SK-N-SH (cell line): ENCODE results near the gene MCF2L. TPM values are rescaled to one million over a fixed set of nuclear protein-coding genes. Genes with fewer than 3 reads are reported as not detected.

Experiments
- CTCF ChIA-PET: fragments of 300-600, 350-600 bp; formaldehyde crosslinking; extraction: SDS; loops from one replicate; lab custom pipeline; 2021; lab: Yijun Ruan, JAX
- POLR2A ChIA-PET: fragments of 350-600 bp; sonication (Branson Sonifier 250); formaldehyde crosslinking; extraction: SDS; loops from one replicate; lab custom pipeline; 2020; ENCODE audit warnings: antibody characterized with exemption, inconsistent platforms; lab: Yijun Ruan, JAX
- DNase-seq: peaks from one replicate; pipeline ENCODE4 v3.0.0; 2012
- H2AFZ ChIP-seq: fragments of 200-600 bp; sonication (generic); 2 replicates; pipeline ENCODE4 v1.8.1; 2016; ENCODE audit warnings: antibody characterized with exemption, mild to moderate bottlenecking, low read depth
- H3F3A ChIP-seq: fragments of 200-600 bp; sonication (generic); replicated peaks from 2 replicates; pipeline ENCODE3; 2016; ENCODE audit warnings: antibody characterized with exemption, mild to moderate bottlenecking; ENCODE audit not compliant: insufficient read depth
- H3K27ac ChIP-seq, 2 experiments: fragments of 200-500 bp in 1 of 2; fragments of 200-600 bp in 1 of 2; sonication (Bioruptor generic) in 1 of 2; sonication (generic), shearing (Covaris generic) in 1 of 2; 2 replicates each; pipeline versions ENCODE4 v1.5.1 to v1.6.1; 2014 to 2016; ENCODE audit warnings: low read depth in 2 of 2, inconsistent platforms in 1 of 2, low read length in 1 of 2, mild to moderate bottlenecking in 1 of 2, mixed read lengths in 1 of 2
- H3K27me3 ChIP-seq: fragments of 200-600 bp; sonication (generic), shearing (Covaris generic); 2 replicates; pipeline ENCODE4 v1.6.1; 2016; ENCODE audit warnings: mixed run types; ENCODE audit not compliant: insufficient read depth
- H3K36me3 ChIP-seq, 2 experiments: fragments of 200-500 bp in 1 of 2; fragments of 200-600 bp in 1 of 2; sonication (Bioruptor generic) in 1 of 2; sonication (generic) in 1 of 2; replicated peaks in 1 of 2; 2 replicates each; pipeline versions ENCODE3 to v1.5.1; 2014 to 2016; ENCODE audit warnings: low read length in 1 of 2, mild to moderate bottlenecking in 1 of 2; ENCODE audit not compliant: insufficient read depth in 2 of 2, control insufficient read depth in 1 of 2
- H3K4me1 ChIP-seq, 2 experiments: fragments of 200-500 bp in 1 of 2; fragments of 200-600 bp in 1 of 2; sonication (Bioruptor generic) in 1 of 2; sonication (generic), shearing (Covaris generic) in 1 of 2; 2 replicates each; pipeline versions ENCODE4 v1.5.1 to v1.6.1; 2014 to 2016; ENCODE audit warnings: low read depth in 1 of 2, low read length in 1 of 2, mixed run types in 1 of 2; ENCODE audit not compliant: insufficient read depth in 2 of 2, control insufficient read depth in 1 of 2
- H3K4me2 ChIP-seq: fragments of 200-600 bp; sonication (generic), shearing (Covaris generic); 2 replicates; pipeline ENCODE4 v1.6.1; 2017; ENCODE audit warnings: mixed run types
- H3K4me3 ChIP-seq, 2 experiments: fragments of 200-500 bp in 1 of 2; fragments of 200-600 bp in 1 of 2; sonication (Bioruptor generic) in 1 of 2; sonication (generic), shearing (Covaris generic) in 1 of 2; 2 replicates each; pipeline versions ENCODE4 v1.5.1 to v1.8.1; 2014 to 2016; ENCODE audit warnings: low read depth in 2 of 2, inconsistent platforms in 1 of 2, low read length in 1 of 2, mild to moderate bottlenecking in 1 of 2, mixed read lengths in 1 of 2, moderate library complexity in 1 of 2
- H3K79me2 ChIP-seq: fragments of 200-600 bp; sonication (generic); 2 replicates; pipeline ENCODE4 v1.8.1; 2017; ENCODE audit warnings: mild to moderate bottlenecking; ENCODE audit not compliant: insufficient read depth
- H3K9ac ChIP-seq: fragments of 200-600 bp; sonication (generic); 2 replicates; pipeline ENCODE4 v1.6.1; 2017; ENCODE audit warnings: mixed run types
- H3K9me2 ChIP-seq: fragments of 200-600 bp; sonication (generic); 2 replicates; pipeline ENCODE4 v1.6.1; 2017; ENCODE audit warnings: mixed run types
- H3K9me3 ChIP-seq: fragments of 200-600 bp; sonication (generic); 2 replicates; pipeline ENCODE4 v1.6.1; 2017; ENCODE audit warnings: mixed run types, mild to moderate bottlenecking, moderate library complexity
- H4K20me1 ChIP-seq: fragments of 200-600 bp; sonication (generic); 2 replicates; pipeline ENCODE4 v1.6.1; 2017; ENCODE audit warnings: mild to moderate bottlenecking, mixed run types; ENCODE audit not compliant: insufficient read depth
- CTCF ChIP-seq: fragments of 200-600 bp; sonication (generic); IDR thresholded peaks from 2 replicates; pipeline ENCODE4 v1.6.1; 2017; ENCODE audit warnings: antibody characterized with exemption, mild to moderate bottlenecking, moderate library complexity
- FOXJ3 ChIP-seq: sonication (generic); formaldehyde crosslinking; IDR thresholded peaks from 2 replicates; pipeline ENCODE4 v1.5.1; 2020; ENCODE audit warnings: mild to moderate bottlenecking, missing genetic modification reagents
- GATA2 ChIP-seq: sonication (generic); formaldehyde crosslinking; IDR thresholded peaks from 2 replicates; pipeline ENCODE4 v1.5.0; 2020; ENCODE audit warnings: mild to moderate bottlenecking, missing genetic modification reagents
- MAX ChIP-seq: IDR thresholded peaks from 2 replicates; pipeline ENCODE4 v1.4.0; 2012; ENCODE audit warnings: low read depth
- RCOR1 ChIP-seq: fragments of 150-350 bp; IDR thresholded peaks from 2 replicates; pipeline ENCODE4 v1.6.1; 2017; ENCODE audit warnings: antibody characterized with exemption, low read length
- REST ChIP-seq: IDR thresholded peaks from 2 replicates; pipeline ENCODE4 v1.6.1; 2012; ENCODE audit warnings: mild to moderate bottlenecking, low read depth, low read length, moderate library complexity
- RFX5 ChIP-seq: IDR thresholded peaks from 2 replicates; pipeline ENCODE4 v1.6.1; 2012; ENCODE audit warnings: mild to moderate bottlenecking, improper control_type of control experiment, low read length
- RXRA ChIP-seq: IDR thresholded peaks from 2 replicates; pipeline ENCODE4 v1.4.0; 2012; ENCODE audit warnings: low read depth, mild to moderate bottlenecking, borderline replicate concordance
- SIN3A ChIP-seq: IDR thresholded peaks from 2 replicates; pipeline ENCODE4 v1.6.1; 2012; ENCODE audit warnings: low read depth, mild to moderate bottlenecking, low read length, moderate library complexity, borderline replicate concordance
- TEAD4 ChIP-seq: IDR thresholded peaks from 2 replicates; pipeline ENCODE4 v1.4.0; 2012; ENCODE audit warnings: mild to moderate bottlenecking, borderline replicate concordance; ENCODE audit not compliant: insufficient read depth
- USF2 ChIP-seq: fragments of 150-350 bp; IDR thresholded peaks from 2 replicates; pipeline ENCODE4 v1.6.1; 2017; ENCODE audit warnings: antibody characterized with exemption, low read length, low read depth, borderline replicate concordance
- ZBTB33 ChIP-seq: IDR thresholded peaks from 2 replicates; pipeline ENCODE4 v1.4.0; 2012; ENCODE audit warnings: low read depth, borderline replicate concordance
- WGBS: methylation state at CpG from one replicate; pipeline ENCODE4 v1.1.6; 2017; ENCODE audit warnings: low lambda C conversion rate; 5-methylcytosine and 5-hydroxymethylcytosine counted together
- polyA plus RNA-seq, 3 experiments: library from polyadenylated mRNA; depleted of rRNA; stranded (reverse); fragments of >200 nt; gene quantifications; 2 replicates each; pipeline ENCODE4 v1.2.3, GENCODE V29; 2012

MCF2L gene
- polyA plus RNA-seq, 1 of the 3 experiments (the other 2 are of a cell fraction) = 0.56 TPM

GRCh38 chr13:113083402-113084061, 114.5 kb downstream of the MCF2L start:
- Histone ChIP-seq H3K4me3 (no peak overlapping the region), H2AFZ (no peak overlapping the region), H3K4me1 (peaks cover 0 to 4% of the 10 kb centered on the region in 2 experiments; a peak in 1 of 4 replicates), H4K20me1 (no peaks in the 10 kb centered on the region), H3K4me2 (no peak overlapping the region), H3F3A (no peaks in the 10 kb centered on the region), H3K9me2 (no peaks in the 10 kb centered on the region), H3K9me3 (no peaks in the 10 kb centered on the region), H3K9ac (no peak overlapping the region), H3K27ac (no peak overlapping the region), H3K27me3 (no peaks in the 10 kb centered on the region), H3K79me2 (no peaks in the 10 kb centered on the region), H3K36me3 (no peaks in the 10 kb centered on the region)
- CTCF ChIA-PET = interaction anchor here (1.4 kb wide), 1 partner anchor 54 kb away, joined by 5 read pairs; no protein-coding TSS in a partner anchor
- no peak for DNase-seq
- POLR2A ChIA-PET = no interaction called here
- TF ChIP-seq RCOR1 = no peak
- no peak for TF ChIP-seq MAX
- no peak for TF ChIP-seq ZBTB33
- TF ChIP-seq TEAD4 = no peak
- no peak for TF ChIP-seq RXRA
- TF ChIP-seq REST = no peak
- no peak for TF ChIP-seq FOXJ3 (CRISPR knock-in tag)
- 61% methylated on average over 11 of the region's 18 CpGs for WGBS

GRCh38 chr13:113084094-113084942, 115.3 kb downstream of the MCF2L start:
- Histone ChIP-seq H3K79me2 (no peaks in the 10 kb centered on the region), H2AFZ (no peak overlapping the region), H4K20me1 (no peaks in the 10 kb centered on the region), H3K4me1 (peaks cover 0 to 4% of the 10 kb centered on the region in 2 experiments; a peak in 1 of 4 replicates), H3K9ac (no peak overlapping the region), H3F3A (no peaks in the 10 kb centered on the region), H3K4me3 (no peak overlapping the region), H3K36me3 (no peaks in the 10 kb centered on the region), H3K27ac (no peak overlapping the region), H3K27me3 (no peaks in the 10 kb centered on the region), H3K9me3 (no peaks in the 10 kb centered on the region), H3K4me2 (no peak overlapping the region), H3K9me2 (no peaks in the 10 kb centered on the region)
- CTCF ChIA-PET = interaction anchor here (1.3 to 1.4 kb wide), 2 partner anchors 15 to 55 kb away, joined by 3 to 5 read pairs; no protein-coding TSS in a partner anchor
- POLR2A ChIA-PET = no interaction called here
- DNase-seq = no peak
- TF ChIP-seq RFX5 (no peak), GATA2 (CRISPR knock-in tag) (no peak), USF2 (no peak), RXRA (no peak), CTCF (no peak), SIN3A (no peak)
- 87% methylated on average over 12 of the region's 25 CpGs for WGBS
